GM21423 (cell line): ENCODE results near the gene NUP93.

Experiments
- ATAC-seq: cut with Tn5 transposase; IDR thresholded peaks from one replicate; pipeline ENCODE4 v1.9.1; 2021; ENCODE audit warnings: mild to moderate bottlenecking, moderate library complexity; ENCODE audit not compliant: unreplicated experiment

Gene NUP93

DNA sequence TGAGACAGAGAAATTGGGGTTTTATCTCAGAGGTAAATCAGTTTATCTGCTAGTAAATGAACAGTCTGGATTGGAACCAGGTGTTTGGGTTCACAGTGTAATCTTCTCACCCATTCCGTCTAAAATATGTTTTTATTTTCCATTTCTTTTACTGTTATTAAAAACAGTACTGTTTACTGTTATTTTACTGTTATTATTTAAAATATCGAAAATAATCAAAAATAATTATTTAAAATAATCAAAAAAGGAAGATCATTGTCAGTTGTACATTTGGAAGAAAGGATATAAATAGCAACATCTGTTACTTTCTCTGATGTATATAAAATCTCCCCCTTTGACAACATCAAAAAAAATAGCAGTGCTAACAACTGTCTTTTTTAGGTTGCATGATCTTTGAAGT, 11.5 kb downstream of the NUP93 start:
- ATAC-seq = no peak

- ATAC-seq = no peak
These were observed 12.4 kb downstream of the NUP93 start for GRCh38 chr16:56742030-56742984.

- ATAC-seq = no peak
These were observed 13.9 kb downstream of the NUP93 start for GRCh38 chr16:56743840-56744239.

- no peak for ATAC-seq
These were observed 15.2 kb downstream of the NUP93 start for GRCh38 chr16:56744996-56745640.

- ATAC-seq = no peak
These were observed 17.6 kb downstream of the NUP93 start for GRCh38 chr16:56747486-56748045.

GRCh38 chr16:56748191-56748590, 18.3 kb downstream of the NUP93 start:
- ATAC-seq = no peak

- ATAC-seq = no peak
These were observed 18.9 kb downstream of the NUP93 start for GRCh38 chr16:56748826-56749225.

DNA sequence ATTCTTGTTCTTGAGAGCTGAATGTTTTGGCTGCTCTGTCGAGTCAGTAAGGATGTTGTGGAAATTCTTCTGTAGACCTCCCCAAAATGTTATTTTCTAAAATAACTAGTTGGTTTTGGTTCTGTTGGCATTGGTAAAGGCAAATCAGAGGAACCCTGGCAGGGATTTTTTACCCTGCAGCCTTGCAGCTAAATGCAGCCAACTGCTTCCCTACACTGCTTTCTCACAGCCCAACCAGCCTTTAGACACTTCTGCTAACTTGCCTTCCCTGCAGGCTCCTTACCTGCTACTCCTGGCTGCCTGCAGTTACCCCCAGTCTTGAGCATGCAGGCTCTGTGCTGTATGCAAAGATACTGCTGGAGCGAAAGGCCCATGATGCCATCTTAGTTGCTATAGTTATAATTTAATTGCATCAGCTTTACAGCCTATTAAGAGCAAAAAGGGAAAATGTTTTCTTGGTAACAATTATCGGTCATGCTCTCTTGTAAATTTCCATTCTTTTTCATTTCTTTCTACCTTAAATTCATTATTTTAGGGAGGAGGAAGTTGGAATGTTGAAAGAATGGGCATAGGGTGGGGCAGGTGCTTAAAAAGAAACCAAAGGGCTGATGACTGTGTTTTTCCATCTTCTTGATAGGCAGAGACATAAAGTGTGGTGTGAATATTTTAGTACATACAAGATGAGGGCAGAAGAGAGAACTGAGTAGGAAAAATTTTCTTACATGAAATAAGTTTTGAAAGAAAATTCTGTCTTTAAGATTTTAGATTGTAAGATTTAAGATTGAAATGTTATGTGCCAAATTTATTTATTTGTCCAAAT, 20.0 kb downstream of the NUP93 start:
- no peak for ATAC-seq

- ATAC-seq = no peak
These were observed 23.5 kb downstream of the NUP93 start for GRCh38 chr16:56753410-56753809.

DNA sequence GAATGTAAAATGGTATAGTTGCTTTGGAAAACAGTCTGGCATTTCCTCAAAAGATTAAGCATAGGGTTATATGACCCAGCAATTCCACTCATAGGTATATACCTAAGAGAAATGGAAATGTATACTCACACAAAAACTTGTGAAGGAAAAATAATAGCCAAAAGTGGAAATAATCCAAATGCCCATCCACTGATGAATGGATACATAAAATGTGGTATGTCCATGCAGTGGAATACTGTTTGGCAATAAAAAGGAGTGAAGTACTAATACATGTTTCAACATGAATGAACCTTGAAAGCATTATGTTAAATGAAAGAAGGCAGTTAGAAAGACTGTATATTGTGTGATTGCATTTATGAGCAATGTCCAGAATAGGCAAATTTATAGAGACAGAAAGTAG, 25.1 kb downstream of the NUP93 start:
- ATAC-seq = no peak

- no peak for ATAC-seq
These were observed 28.5 kb downstream of the NUP93 start for GRCh38 chr16:56758432-56758831.

GRCh38 chr16:56758930-56759329, 29.0 kb downstream of the NUP93 start:
- no peak for ATAC-seq

DNA sequence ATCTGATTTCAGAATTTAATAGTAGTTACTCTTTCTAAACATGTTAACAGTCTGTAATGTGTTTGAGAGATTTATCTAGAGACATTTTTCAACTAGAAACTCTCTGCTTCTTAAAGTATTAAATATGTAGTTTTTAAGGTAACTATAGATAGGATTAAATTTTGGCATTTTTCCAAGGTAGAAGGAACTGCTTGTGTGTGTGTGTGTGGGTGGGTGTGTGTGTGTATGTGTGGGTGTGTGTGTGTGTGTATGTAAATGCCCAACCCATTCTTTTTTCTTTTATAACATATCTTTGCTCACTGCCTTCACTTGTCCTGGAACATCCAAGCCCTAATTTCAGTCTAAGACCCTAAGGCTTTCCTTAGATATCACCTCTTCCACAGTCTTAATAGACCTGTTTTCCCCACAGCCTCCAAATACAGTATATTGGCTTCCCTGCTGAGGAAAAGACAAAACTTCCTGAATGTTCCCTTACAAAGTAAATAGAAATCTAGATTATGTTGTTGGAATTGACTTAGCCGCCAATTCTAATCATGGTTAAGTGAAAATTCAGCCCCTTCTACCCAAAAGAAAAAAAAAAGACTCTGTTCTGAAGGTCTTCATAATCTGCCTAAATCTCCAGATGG, 33.5 kb downstream of the NUP93 start:
- no peak for ATAC-seq

DNA sequence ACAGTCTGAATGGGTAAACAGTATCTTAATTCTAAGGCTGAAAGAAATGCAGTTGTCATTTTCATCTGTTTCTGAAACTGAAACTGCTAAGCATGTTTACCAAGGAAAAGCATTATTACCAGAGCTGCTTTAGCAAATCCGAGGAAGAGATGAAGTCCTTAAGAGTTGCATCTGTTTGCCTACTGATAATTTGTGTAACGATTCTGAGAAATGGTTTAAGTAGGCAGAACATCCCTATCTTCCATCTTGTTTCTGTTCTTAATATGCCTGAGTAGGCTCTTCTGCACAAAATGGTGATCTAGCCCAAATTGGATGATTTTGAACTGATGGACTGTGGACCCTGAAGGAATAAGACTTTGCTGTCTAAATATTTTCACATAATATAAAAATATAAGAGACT, 34.9 kb downstream of the NUP93 start:
- no peak for ATAC-seq

GRCh38 chr16:56765949-56766348, 36.0 kb downstream of the NUP93 start:
- ATAC-seq = no peak

GRCh38 chr16:56767024-56767423, 37.1 kb downstream of the NUP93 start:
- ATAC-seq = no peak

DNA sequence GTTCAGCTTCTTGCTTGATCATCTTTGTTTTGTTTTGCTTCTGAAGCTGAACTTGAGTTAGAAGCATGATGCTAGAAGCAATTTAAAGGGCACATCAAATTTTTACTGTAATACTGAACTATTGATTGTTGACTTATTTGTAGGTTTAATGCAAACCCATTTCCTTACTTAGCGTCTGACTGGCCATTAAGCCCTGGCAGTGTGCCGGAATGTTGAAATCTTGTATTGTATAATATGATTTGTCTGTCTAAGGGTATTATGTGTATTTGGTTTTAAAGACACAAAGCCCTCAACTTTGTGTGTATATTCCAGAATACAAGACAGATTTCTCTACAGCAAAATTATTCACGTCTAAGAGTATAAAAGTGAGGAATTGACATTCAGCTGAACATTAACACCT, 39.7 kb downstream of the NUP93 start:
- no peak for ATAC-seq

DNA sequence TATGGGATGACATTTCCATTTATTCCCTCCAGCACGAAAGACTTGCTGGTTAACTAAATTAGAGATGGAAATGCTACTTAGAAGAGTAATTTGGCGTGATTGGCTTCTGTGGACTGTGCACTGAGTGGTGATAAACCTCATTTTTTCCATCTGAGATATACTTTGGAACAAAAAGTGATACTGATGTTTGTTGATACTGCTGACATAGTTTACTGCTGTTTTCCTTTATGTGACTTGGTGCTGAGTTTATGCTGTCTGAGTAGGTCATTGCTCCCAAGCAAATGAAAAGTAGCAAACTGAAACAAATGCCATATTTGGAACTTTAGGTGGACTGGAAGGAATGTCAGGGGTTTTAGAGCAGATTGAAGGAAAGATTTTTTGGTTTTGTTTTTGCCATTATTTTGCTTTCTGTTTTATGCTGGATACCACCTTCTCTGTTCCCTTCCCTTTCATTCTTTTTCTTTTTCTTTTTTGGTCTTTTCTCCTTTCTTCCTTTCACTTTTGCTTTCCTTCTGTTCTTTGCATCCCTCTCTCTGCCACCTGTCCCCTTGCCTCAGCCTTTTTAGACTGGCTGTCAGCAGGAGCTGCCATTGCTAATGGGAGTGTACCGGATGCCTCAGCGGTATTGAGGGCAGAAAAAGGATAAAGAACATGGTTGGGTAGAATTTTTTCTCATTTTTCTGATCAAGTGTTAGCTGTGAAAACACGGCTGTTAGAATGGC, 41.8 kb downstream of the NUP93 start:
- ATAC-seq = no peak

- ATAC-seq = no peak
These were observed 43.6 kb downstream of the NUP93 start for GRCh38 chr16:56773532-56773931.
